Ovary (tissue), 9 donors: Measurements from ENCODE around the gene OR5H2. TPM values are rescaled to one million over a fixed set of nuclear protein-coding genes. Genes with fewer than 3 reads are reported as not detected.
"Not testable (repeated sequence)": the region's sequence is repeated elsewhere in the genome, so short reads cannot be mapped to it uniquely, and the experiment has no call there.

Source experiments
- DNase-seq, 5 donors: peaks; one replicate each; pipeline ENCODE4 v3.0.0-alpha.2; 2019 to 2020
- H3K27ac ChIP-seq, 2 donors: fragments of 200-600 bp; one replicate each; pipeline versions ENCODE4 v1.5.1 to v1.8.0; 2019 to 2022
- H3K27me3 ChIP-seq: fragments of 200-600 bp; one replicate; pipeline ENCODE4 v1.8.0; 2022
- H3K36me3 ChIP-seq: fragments of 200-600 bp; sonication (generic); one replicate; pipeline ENCODE4 v1.5.1; 2019
- H3K4me1 ChIP-seq: one replicate; pipeline ENCODE4 v1.8.1; 2013; ENCODE audit warnings: mild to moderate bottlenecking, moderate library complexity; ENCODE audit not compliant: insufficient read depth
- H3K4me3 ChIP-seq: fragments of 200-600 bp; sonication (generic); one replicate; pipeline ENCODE4 v1.5.1; 2017
- H3K9me3 ChIP-seq, 2 donors: fragments of 200-600 bp in 1 of 2; sonication (generic) in 1 of 2; one replicate each; pipeline versions ENCODE4 v1.5.1 to v1.8.1; 2013 to 2019; ENCODE audit warnings: mild to moderate bottlenecking in 1 of 2, moderate library complexity in 1 of 2
- CTCF ChIP-seq, 3 donors: fragments of 450-650 bp in 2 of 3; fragments of 200-600 bp in 1 of 3; IDR thresholded peaks; one replicate each; pipeline versions ENCODE4 v1.5.1 to v1.8.0; 2016 to 2022; ENCODE audit warnings: antibody characterized with exemption in 3 of 3, mild to moderate bottlenecking in 1 of 3
- EP300 ChIP-seq: sonication (generic); formaldehyde crosslinking; IDR thresholded peaks from one replicate; pipeline ENCODE4 v1.6.1; 2017; ENCODE audit warnings: antibody characterized with exemption
- POLR2A ChIP-seq: fragments of 450-650 bp; IDR thresholded peaks from one replicate; pipeline ENCODE4 v1.6.1; 2017; ENCODE audit warnings: antibody characterized with exemption, mild to moderate bottlenecking, moderate library complexity
- WGBS, 3 donors: extraction: QIAGEN DNeasy Blood & Tissue Kit in 1 of 3; methylation state at CpG; one replicate each; pipeline versions ENCODE4 v1.1.5 to v1.1.7; 2013 to 2017; 5-methylcytosine and 5-hydroxymethylcytosine counted together
- intact Hi-C, 4 donors: fragments of 100-400 bp; cut with DNase I; formaldehyde crosslinking; loops; one replicate each; pipeline versions ENCODE4 v1.11.0 to v1.15.1; 2022 to 2023
- polyA plus RNA-seq, 2 donors: library from polyadenylated mRNA; stranded (reverse); fragments of 200-250 nt in 1 of 2; fragments of 350-450 nt in 1 of 2; fragmentation: Illumina TruSeq in 1 of 2; extraction: RNeasy Lipid Tissue Mini Kit (QIAGEN cat#74804) in 1 of 2; gene quantifications; one replicate each; pipeline ENCODE4 v1.2.3, GENCODE V29; 2013 to 2014
- total RNA-seq, 7 donors: library from RNA; depleted of rRNA in 2 of 7; stranded (reverse); fragments of >200 nt in 2 of 7; fragmentation: NEBNext Ultra II Directional in 3 of 7; extraction: Animal tissue kit (Norgen Biotek cat#: 25700) in 3 of 7; gene quantifications; one replicate each; pipeline versions ENCODE4 v1.1.0 to v1.2.4, GENCODE V29; 2016 to 2023
- donor health status: DM: no; HTN: no; CAD: no; lungs with moderate emphysema.
- donor health status: DM: no; HTN: no; CAD: no.
- donor health status: Bipolar disorder and iron deficiency.
- donor health status: DM: yes; HTN: yes; CAD: no.
- donor health status: DM: no; HTN: no; CAD: no.
- donor health status: DM: yes; HTN: yes; CAD: no.

OR5H2 gene
- total and polyA plus RNA-seq, 9 donors = not detected

GRCh38 chr3:98246142-98246541, 36.2 kb upstream of the OR5H2 start:
- H3K4me1 ChIP-seq = no peaks in the 10 kb centered on the region
- TF ChIP-seq CTCF (IDR thresholded peaks at IDR 0.05) (no peak), EP300 (no peak), POLR2A (no peak)
- WGBS, 3 donors = 91 to 96% (median 92%) methylated on average over 10 of the region's 10 CpGs
- H3K27ac ChIP-seq = no peak overlapping the region
- no peaks in the 10 kb centered on the region for H3K27me3 ChIP-seq
- H3K36me3 ChIP-seq = no peaks in the 10 kb centered on the region
- H3K4me3 ChIP-seq = no peak overlapping the region
- intact Hi-C loops = no loop called here
- no peaks in the 10 kb centered on the region for H3K9me3 ChIP-seq
- no peak for DNase-seq

GRCh38 chr3:98256026-98256425, 26.3 kb upstream of the OR5H2 start:
- H3K36me3 ChIP-seq, H3K4me3 ChIP-seq, DNase-seq, H3K27me3 ChIP-seq, H3K9me3 ChIP-seq, H3K27ac ChIP-seq, H3K4me1 ChIP-seq, intact Hi-C loops: not testable (repeated sequence)
- 58 to 69% (median 66%) methylated on average over 5 of the region's 5 CpGs for WGBS, 3 donors

- WGBS, 3 donors = 61 to 80% (median 69%) methylated on average over 2 of the region's 2 CpGs
- Histone ChIP-seq H3K27ac (no peak overlapping the region), H3K4me3 (no peak overlapping the region), H3K36me3 (no peaks in the 10 kb centered on the region), H3K9me3 (no peaks in the 10 kb centered on the region), H3K27me3 (no peaks in the 10 kb centered on the region), H3K4me1 (no peaks in the 10 kb centered on the region)
- no peak for DNase-seq
- no peak for TF ChIP-seq EP300
- TF ChIP-seq POLR2A = no peak
- no peak for TF ChIP-seq CTCF (IDR thresholded peaks at IDR 0.05)
- intact Hi-C loops = loop anchor here in 1 of 4 donors (10.0 kb wide), 1 partner anchor 55 kb away; no protein-coding TSS in a partner anchor
Measured at GRCh38 chr3:98259707-98260106, 22.6 kb upstream of the OR5H2 start.

GRCh38 chr3:98262046-98262445, 20.3 kb upstream of the OR5H2 start:
- no peak for DNase-seq
- 72 to 75% (median 74%) methylated on average over 2 of the region's 2 CpGs for WGBS, 3 donors
- intact Hi-C loops = loop anchor here in 1 of 4 donors (10.0 kb wide), 1 partner anchor 57 kb away; no protein-coding TSS in a partner anchor
- no peak for TF ChIP-seq POLR2A
- TF ChIP-seq CTCF (IDR thresholded peaks at IDR 0.05) = no peak
- no peak for TF ChIP-seq EP300
- no peak overlapping the region for H3K4me3 ChIP-seq
- H3K27me3 ChIP-seq = no peaks in the 10 kb centered on the region
- H3K36me3 ChIP-seq = no peaks in the 10 kb centered on the region
- no peaks in the 10 kb centered on the region for H3K4me1 ChIP-seq
- no peaks in the 10 kb centered on the region for H3K9me3 ChIP-seq
- H3K27ac ChIP-seq = no peak overlapping the region

- no peak for TF ChIP-seq CTCF (IDR thresholded peaks at IDR 0.05)
- no peak for TF ChIP-seq POLR2A
- TF ChIP-seq EP300 = no peak
- no peaks in the 10 kb centered on the region for H3K27me3 ChIP-seq
- 52 to 69% (median 63%) methylated on average over 3 of the region's 3 CpGs for whole genome bisulfite sequencing, 3 donors
- H3K4me1 ChIP-seq = no peaks in the 10 kb centered on the region
- H3K4me3 ChIP-seq = no peak within 1 kb of the TSS
- intact Hi-C loops = loop anchor here in 1 of 4 donors (10.0 kb wide), 1 partner anchor 59 kb away; no protein-coding TSS in a partner anchor
- DNase-seq = no peak
- no peaks in the 10 kb centered on the region for H3K9me3 ChIP-seq
- no peak within 1 kb of the TSS for H3K27ac ChIP-seq
- H3K36me3 ChIP-seq = no peaks in the 10 kb centered on the region
Measured at GRCh38 chr3:98263944-98264343, 18.4 kb upstream of the OR5H2 start, which contains the start of gene OR5H6. OR5H6 (plus strand) TSS chr3:98264244; CDS start chr3:98264333, 89 bp downstream.
